ENCODE data around the gene PLA2G5.

DNA sequence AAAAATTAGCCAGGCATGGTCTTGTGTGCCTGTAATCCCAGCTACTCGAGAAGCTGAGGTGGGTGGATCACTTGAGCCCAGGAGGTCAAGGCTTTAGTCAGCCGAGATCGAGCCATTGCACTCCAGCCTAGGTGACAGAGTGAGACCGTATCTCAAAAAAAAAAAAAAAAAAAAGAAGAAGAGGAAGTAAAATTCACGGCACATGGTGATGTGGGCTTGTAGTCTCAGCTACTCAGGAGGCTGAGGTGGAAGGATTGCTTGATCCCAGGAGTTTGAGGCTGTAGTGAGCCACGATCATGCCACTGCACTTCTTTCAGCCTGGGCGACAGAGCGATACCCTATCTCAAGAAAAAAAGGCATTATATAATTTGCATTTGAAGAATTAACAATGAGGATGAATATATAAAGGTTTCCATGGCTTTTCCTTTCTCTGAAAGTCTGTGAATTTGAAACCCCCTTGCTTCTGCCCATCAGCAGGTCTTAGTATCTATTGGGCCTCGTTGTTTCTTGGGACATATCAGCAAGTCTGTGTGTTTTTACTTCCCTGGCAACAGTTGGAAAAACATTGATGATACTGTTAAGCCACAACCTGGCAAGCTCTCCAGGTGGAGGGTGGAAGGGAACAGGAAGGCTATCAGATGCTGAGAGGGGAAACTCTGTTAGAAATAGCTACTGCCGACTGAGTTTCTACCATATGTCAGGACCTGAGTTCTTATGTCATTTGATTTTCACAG lies 53.9 kb downstream of the PLA2G5 start:
- no peak for TF ChIP-seq POLR2A (IDR thresholded peaks at IDR 0.05; ENCODE audit: extremely low read depth, insufficient read length)
- TF ChIP-seq, protein P1, sequence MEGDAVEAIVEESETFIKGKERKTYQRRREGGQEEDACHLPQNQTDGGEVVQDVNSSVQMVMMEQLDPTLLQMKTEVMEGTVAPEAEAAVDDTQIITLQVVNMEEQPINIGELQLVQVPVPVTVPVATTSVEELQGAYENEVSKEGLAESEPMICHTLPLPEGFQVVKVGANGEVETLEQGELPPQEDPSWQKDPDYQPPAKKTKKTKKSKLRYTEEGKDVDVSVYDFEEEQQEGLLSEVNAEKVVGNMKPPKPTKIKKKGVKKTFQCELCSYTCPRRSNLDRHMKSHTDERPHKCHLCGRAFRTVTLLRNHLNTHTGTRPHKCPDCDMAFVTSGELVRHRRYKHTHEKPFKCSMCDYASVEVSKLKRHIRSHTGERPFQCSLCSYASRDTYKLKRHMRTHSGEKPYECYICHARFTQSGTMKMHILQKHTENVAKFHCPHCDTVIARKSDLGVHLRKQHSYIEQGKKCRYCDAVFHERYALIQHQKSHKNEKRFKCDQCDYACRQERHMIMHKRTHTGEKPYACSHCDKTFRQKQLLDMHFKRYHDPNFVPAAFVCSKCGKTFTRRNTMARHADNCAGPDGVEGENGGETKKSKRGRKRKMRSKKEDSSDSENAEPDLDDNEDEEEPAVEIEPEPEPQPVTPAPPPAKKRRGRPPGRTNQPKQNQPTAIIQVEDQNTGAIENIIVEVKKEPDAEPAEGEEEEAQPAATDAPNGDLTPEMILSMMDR (IDR thresholded peaks at IDR 0.05; ENCODE audit: low read depth, low read length) = no peak
- no peak for TF ChIP-seq MYC (IDR thresholded peaks at IDR 0.05; ENCODE audit: low read depth, low read length)

Measured in NB4 (cell line).